K562 (cell line): ENCODE data around the gene ACRBP. TPM values are rescaled to one million over a fixed set of nuclear protein-coding genes. Genes with fewer than 3 reads are reported as not detected.

Source experiments
- BRCA1 ChIP-seq, 2 experiments: fragments of 450-650 bp in 1 of 2; sonication (generic) in 1 of 2; formaldehyde crosslinking in 1 of 2; IDR thresholded peaks; 2 replicates each; pipeline versions ENCODE4 v1.5.0 to v1.6.1; 2017 to 2020; ENCODE audit warnings: mild to moderate bottlenecking in 1 of 2, missing genetic modification reagents in 1 of 2
- CHD4 ChIP-seq: fragments of 200-600 bp; sonication (generic); IDR thresholded peaks from 3 replicates; pipeline ENCODE4 v1.6.1; 2012; ENCODE audit warnings: low read depth, mild to moderate bottlenecking, mixed read lengths, low read length, inconsistent platforms; ENCODE audit not compliant: insufficient read depth, insufficient replicate concordance, poor library complexity, severe bottlenecking
- E2F3 ChIP-seq: fragments of 250-450 bp; sonication (Bioruptor Pico); IDR thresholded peaks from 2 replicates; pipeline ENCODE4 v1.4.0; 2020; ENCODE audit warnings: mild to moderate bottlenecking
- EP400 ChIP-seq: fragments of 450-650 bp; IDR thresholded peaks from 2 replicates; pipeline ENCODE4 v1.6.1; 2017; ENCODE audit warnings: antibody characterized with exemption, mild to moderate bottlenecking, moderate library complexity
- PBX2 ChIP-seq, 2 experiments: IDR thresholded peaks in 1 of 2; conservative IDR thresholded peaks in 1 of 2; 2 replicates each; pipeline ENCODE4 v1.6.1; 2016; ENCODE audit warnings: low read depth in 2 of 2, mild to moderate bottlenecking in 1 of 2, missing compliant biosample characterization in 1 of 2, missing genetic modification characterization in 1 of 2, moderate library complexity in 1 of 2
- PHF8 ChIP-seq: fragments of 200-600 bp; sonication (generic); IDR thresholded peaks from 2 replicates; pipeline ENCODE4 v1.6.1; 2012; ENCODE audit warnings: mixed run types, mild to moderate bottlenecking, inconsistent platforms, low read length, moderate library complexity, borderline replicate concordance
- POLR2AphosphoS5 ChIP-seq: IDR thresholded peaks from 2 replicates; pipeline ENCODE4 v1.6.1; 2011; ENCODE audit warnings: mild to moderate bottlenecking, low read depth, low read length, moderate library complexity; ENCODE audit not compliant: control insufficient read depth, insufficient read depth
- RAD21 ChIP-seq, 2 experiments: fragments of 250-450 bp in 1 of 2; fragments of 450-650 bp in 1 of 2; sonication (Bioruptor Pico) in 1 of 2; formaldehyde crosslinking in 1 of 2; IDR thresholded peaks in 1 of 2; conservative IDR thresholded peaks in 1 of 2; 2 replicates each; pipeline versions ENCODE4 v1.4.0 to v1.8.0; 2020 to 2022; ENCODE audit warnings: mild to moderate bottlenecking in 2 of 2, moderate library complexity in 1 of 2
- RAD51 ChIP-seq: fragments of 450-650 bp; IDR thresholded peaks from 2 replicates; pipeline ENCODE4 v1.7.1; 2016; ENCODE audit warnings: low read depth, mild to moderate bottlenecking, borderline replicate concordance
- SMAD3 ChIP-seq: fragments of 450-650 bp; formaldehyde crosslinking; conservative IDR thresholded peaks from 2 replicates; pipeline ENCODE4 v1.4.0; 2020; ENCODE audit warnings: mild to moderate bottlenecking
- ZBTB2 ChIP-seq: fragments of 450-650 bp; IDR thresholded peaks from 2 replicates; pipeline ENCODE4 v1.6.1; 2016; ENCODE audit warnings: antibody characterized with exemption
- ZFP1 ChIP-seq: fragments of 450-650 bp; formaldehyde crosslinking; IDR thresholded peaks from 2 replicates; pipeline ENCODE4 v1.4.0; 2020; ENCODE audit warnings: mild to moderate bottlenecking, mixed read lengths
- ZNF592 ChIP-seq: fragments of 450-650 bp; IDR thresholded peaks from 2 replicates; pipeline ENCODE4 v1.6.1; 2017; ENCODE audit warnings: antibody characterized with exemption, mild to moderate bottlenecking
- polyA plus RNA-seq, 8 experiments: library from polyadenylated mRNA; depleted of rRNA in 4 of 8; stranded (reverse) in 5 of 8; unstranded in 3 of 8; fragments of >200 nt; fragmentation: Nextera tagmentation in 2 of 8; fragmentation: Illumina TruSeq in 1 of 8; extraction: Ambion mirVana in 2 of 8; extraction: Trizol in 1 of 8; gene quantifications; 2 replicates each; pipeline versions ENCODE4 v1.2.1 to v1.2.3, GENCODE V29; 2011 to 2014; ENCODE audit warnings: inconsistent platforms in 1 of 8, missing spikeins in 1 of 8
- total RNA-seq, 7 experiments: library from RNA; depleted of rRNA in 6 of 7; stranded (reverse); fragments of >200 nt in 6 of 7; fragmentation: Illumina TruSeq in 2 of 7; extraction: Trizol in 2 of 7; gene quantifications; 2 replicates each; pipeline versions ENCODE4 v1.2.1 to v1.2.3, GENCODE V29; 2011 to 2021; ENCODE audit warnings: low replicate concordance in 1 of 7

Gene ACRBP
- total and polyA plus RNA-seq, 9 of the 15 experiments (the other 6 are each of a cell fraction or from before 2014, with no cell fraction given), result 3.1 to 31.8 (median 8.4) TPM

GRCh38 chr12:6613776-6614512 lies 33.3 kb downstream of the ACRBP start (continued):
- TF ChIP-seq POLR2AphosphoS5 (no peak), CHD4 (no peak), PBX2 (CRISPR knock-in tag; IDR thresholded peaks at IDR 0.05; ENCODE audit: low read depth) (no peak), PBX2 (tag; conservative IDR thresholded peaks at IDR 0.05; ENCODE audit: low read depth) (no peak), BRCA1 (IDR thresholded peaks at IDR 0.05) (no peak), BRCA1 (CRISPR knock-in tag; IDR thresholded peaks at IDR 0.05) (no peak), ZBTB2 (peak; percentile 48; the same call in 1 of the 2 replicates), RAD21 (CRISPR knock-in tag; conservative IDR thresholded peaks at IDR 0.05 in 1 of 2, IDR thresholded peaks at IDR 0.05 in 1 of 2) (0 out of 4 replicates have a peak, but pooled peaks have one; percentile 9 to 11), ZNF592 (peak; percentile 86), RAD51 (0 out of 2 replicates have a peak, but pooled peaks have one; percentile 9), EP400 (peak; percentile 42; the same call in 1 of the 2 replicates), PHF8 (peak; percentile 24; the same call in 1 of the 2 replicates), E2F3 (CRISPR knock-in tag) (peak; percentile 54; the same call in 1 of the 2 replicates), SMAD3 (CRISPR knock-in tag) (0 out of 2 replicates have a peak, but pooled peaks have one; percentile 45), ZFP1 (no peak)
